Measurements from ENCODE around the gene SMARCC1. TPM values are rescaled to one million over a fixed set of nuclear protein-coding genes. Genes with fewer than 3 reads are reported as not detected.

SMARCC1 gene
- total RNA-seq, 1 donor from 2014 or later = 75.2 TPM

GRCh38 chr3:47713655-47714054 is 68.0 kb downstream of the SMARCC1 start:
- Histone ChIP-seq H3K4me1 (ENCODE audit: control insufficient read depth in 3 of 3, insufficient read depth in 3 of 3, low read length in 3 of 3) (peaks cover 0 to 3% (median 0%) of the 10 kb centered on the region in 3 donors), H3K36me3 (ENCODE audit: control insufficient read depth in 3 of 3, insufficient read depth in 3 of 3, low read length in 3 of 3) (peaks cover 2 to 28% (median 26%) of the 10 kb centered on the region in 3 donors)

GRCh38 chr3:47712398-47712797 is 69.3 kb downstream of the SMARCC1 start:
- no peaks in the 10 kb centered on the region for H3K9me3 ChIP-seq (ENCODE audit: control insufficient read depth in 3 of 3, low read length in 3 of 3)
- H3K4me1 ChIP-seq (ENCODE audit: control insufficient read depth in 3 of 3, insufficient read depth in 3 of 3, low read length in 3 of 3) = peaks cover 0 to 3% (median 0%) of the 10 kb centered on the region in 3 donors
- H3K36me3 ChIP-seq (ENCODE audit: control insufficient read depth in 3 of 3, insufficient read depth in 3 of 3, low read length in 3 of 3) = peaks cover 2 to 32% (median 32%) of the 10 kb centered on the region in 3 donors
- no peak overlapping the region for H3K4me3 ChIP-seq (ENCODE audit: low read length in 3 of 3)
- no peak overlapping the region for H3K27ac ChIP-seq (ENCODE audit: low read depth, low read length)
- H3K9ac ChIP-seq (ENCODE audit: low read depth in 1 of 3, low read length in 3 of 3) = no peak overlapping the region
- no peaks in the 10 kb centered on the region for H3K27me3 ChIP-seq (ENCODE audit: control insufficient read depth in 3 of 3, insufficient read depth in 3 of 3, low read length in 3 of 3)

More at GRCh38 chr3:47713655-47714054, 68.0 kb downstream of the SMARCC1 start:
- Histone ChIP-seq H3K9ac (ENCODE audit: low read depth in 1 of 3, low read length in 3 of 3) (no peak overlapping the region), H3K9me3 (ENCODE audit: control insufficient read depth in 3 of 3, low read length in 3 of 3) (no peaks in the 10 kb centered on the region), H3K4me3 (ENCODE audit: low read length in 3 of 3) (no peak overlapping the region), H3K27me3 (ENCODE audit: control insufficient read depth in 3 of 3, insufficient read depth in 3 of 3, low read length in 3 of 3) (no peaks in the 10 kb centered on the region), H3K27ac (ENCODE audit: low read depth, low read length) (no peak overlapping the region)

GRCh38 chr3:47711596-47711995 is 70.1 kb downstream of the SMARCC1 start:
- Histone ChIP-seq H3K27me3 (ENCODE audit: control insufficient read depth in 3 of 3, insufficient read depth in 3 of 3, low read length in 3 of 3) (no peaks in the 10 kb centered on the region), H3K4me3 (ENCODE audit: low read length in 3 of 3) (no peak overlapping the region), H3K36me3 (ENCODE audit: control insufficient read depth in 3 of 3, insufficient read depth in 3 of 3, low read length in 3 of 3) (peaks cover 2 to 33% (median 32%) of the 10 kb centered on the region in 3 donors), H3K9me3 (ENCODE audit: control insufficient read depth in 3 of 3, low read length in 3 of 3) (no peaks in the 10 kb centered on the region), H3K9ac (ENCODE audit: low read depth in 1 of 3, low read length in 3 of 3) (no peak overlapping the region), H3K27ac (ENCODE audit: low read depth, low read length) (no peak overlapping the region), H3K4me1 (ENCODE audit: control insufficient read depth in 3 of 3, insufficient read depth in 3 of 3, low read length in 3 of 3) (peaks cover 0 to 3% (median 0%) of the 10 kb centered on the region in 3 donors)

- Histone ChIP-seq H3K9me3 (ENCODE audit: control insufficient read depth in 3 of 3, low read length in 3 of 3) (no peaks in the 10 kb centered on the region), H3K9ac (ENCODE audit: low read depth in 1 of 3, low read length in 3 of 3) (no peak overlapping the region), H3K4me1 (ENCODE audit: control insufficient read depth in 3 of 3, insufficient read depth in 3 of 3, low read length in 3 of 3) (no peaks in the 10 kb centered on the region), H3K27ac (ENCODE audit: low read depth, low read length) (no peak overlapping the region), H3K36me3 (ENCODE audit: control insufficient read depth in 3 of 3, insufficient read depth in 3 of 3, low read length in 3 of 3) (peaks cover 7 to 48% (median 40%) of the 10 kb centered on the region in 3 donors), H3K4me3 (ENCODE audit: low read length in 3 of 3) (no peak overlapping the region), H3K27me3 (ENCODE audit: control insufficient read depth in 3 of 3, insufficient read depth in 3 of 3, low read length in 3 of 3) (no peaks in the 10 kb centered on the region)
Observed at GRCh38 chr3:47705391-47705790, 76.3 kb downstream of the SMARCC1 start.

GRCh38 chr3:47704237-47704612 is 77.5 kb downstream of the SMARCC1 start:
- Histone ChIP-seq H3K36me3 (ENCODE audit: control insufficient read depth in 3 of 3, insufficient read depth in 3 of 3, low read length in 3 of 3) (peaks cover 7 to 48% (median 33%) of the 10 kb centered on the region in 3 donors), H3K4me3 (ENCODE audit: low read length in 3 of 3) (no peak overlapping the region), H3K4me1 (ENCODE audit: control insufficient read depth in 3 of 3, insufficient read depth in 3 of 3, low read length in 3 of 3) (no peaks in the 10 kb centered on the region), H3K27ac (ENCODE audit: low read depth, low read length) (no peak overlapping the region), H3K9ac (ENCODE audit: low read depth in 1 of 3, low read length in 3 of 3) (no peak overlapping the region), H3K9me3 (ENCODE audit: control insufficient read depth in 3 of 3, low read length in 3 of 3) (no peaks in the 10 kb centered on the region), H3K27me3 (ENCODE audit: control insufficient read depth in 3 of 3, insufficient read depth in 3 of 3, low read length in 3 of 3) (no peaks in the 10 kb centered on the region)

GRCh38 chr3:47701388-47701787 is 80.3 kb downstream of the SMARCC1 start:
- Histone ChIP-seq H3K9me3 (ENCODE audit: control insufficient read depth in 3 of 3, low read length in 3 of 3) (no peaks in the 10 kb centered on the region), H3K9ac (ENCODE audit: low read depth in 1 of 3, low read length in 3 of 3) (no peak overlapping the region), H3K4me3 (ENCODE audit: low read length in 3 of 3) (no peak overlapping the region), H3K36me3 (ENCODE audit: control insufficient read depth in 3 of 3, insufficient read depth in 3 of 3, low read length in 3 of 3) (peaks cover 7 to 36% (median 30%) of the 10 kb centered on the region in 3 donors), H3K27me3 (ENCODE audit: control insufficient read depth in 3 of 3, insufficient read depth in 3 of 3, low read length in 3 of 3) (no peaks in the 10 kb centered on the region), H3K27ac (ENCODE audit: low read depth, low read length) (no peak overlapping the region), H3K4me1 (ENCODE audit: control insufficient read depth in 3 of 3, insufficient read depth in 3 of 3, low read length in 3 of 3) (no peaks in the 10 kb centered on the region)

GRCh38 chr3:47692158-47692557 is 89.5 kb downstream of the SMARCC1 start:
- Histone ChIP-seq H3K4me1 (ENCODE audit: control insufficient read depth in 3 of 3, insufficient read depth in 3 of 3, low read length in 3 of 3) (no peaks in the 10 kb centered on the region), H3K36me3 (ENCODE audit: control insufficient read depth in 3 of 3, insufficient read depth in 3 of 3, low read length in 3 of 3) (peaks cover 8 to 41% (median 38%) of the 10 kb centered on the region in 3 donors), H3K27me3 (ENCODE audit: control insufficient read depth in 3 of 3, insufficient read depth in 3 of 3, low read length in 3 of 3) (no peaks in the 10 kb centered on the region), H3K9me3 (ENCODE audit: control insufficient read depth in 3 of 3, low read length in 3 of 3) (no peaks in the 10 kb centered on the region), H3K27ac (ENCODE audit: low read depth, low read length) (no peak overlapping the region), H3K4me3 (ENCODE audit: low read length in 3 of 3) (no peak overlapping the region), H3K9ac (ENCODE audit: low read depth in 1 of 3, low read length in 3 of 3) (no peak overlapping the region)

GRCh38 chr3:47688488-47688887 is 93.2 kb downstream of the SMARCC1 start:
- Histone ChIP-seq H3K4me3 (ENCODE audit: low read length in 3 of 3) (no peak overlapping the region), H3K9ac (ENCODE audit: low read depth in 1 of 3, low read length in 3 of 3) (no peak overlapping the region), H3K27ac (ENCODE audit: low read depth, low read length) (no peak overlapping the region), H3K36me3 (ENCODE audit: control insufficient read depth in 3 of 3, insufficient read depth in 3 of 3, low read length in 3 of 3) (peaks cover 9 to 43% (median 40%) of the 10 kb centered on the region in 3 donors), H3K4me1 (ENCODE audit: control insufficient read depth in 3 of 3, insufficient read depth in 3 of 3, low read length in 3 of 3) (no peaks in the 10 kb centered on the region), H3K27me3 (ENCODE audit: control insufficient read depth in 3 of 3, insufficient read depth in 3 of 3, low read length in 3 of 3) (no peaks in the 10 kb centered on the region), H3K9me3 (ENCODE audit: control insufficient read depth in 3 of 3, low read length in 3 of 3) (no peaks in the 10 kb centered on the region)

- Histone ChIP-seq H3K9ac (ENCODE audit: low read depth in 1 of 3, low read length in 3 of 3) (no peak overlapping the region), H3K27ac (ENCODE audit: low read depth, low read length) (no peak overlapping the region), H3K36me3 (ENCODE audit: control insufficient read depth in 3 of 3, insufficient read depth in 3 of 3, low read length in 3 of 3) (peaks cover 11 to 39% (median 30%) of the 10 kb centered on the region in 3 donors), H3K9me3 (ENCODE audit: control insufficient read depth in 3 of 3, low read length in 3 of 3) (no peaks in the 10 kb centered on the region), H3K27me3 (ENCODE audit: control insufficient read depth in 3 of 3, insufficient read depth in 3 of 3, low read length in 3 of 3) (no peaks in the 10 kb centered on the region), H3K4me3 (ENCODE audit: low read length in 3 of 3) (no peak overlapping the region), H3K4me1 (ENCODE audit: control insufficient read depth in 3 of 3, insufficient read depth in 3 of 3, low read length in 3 of 3) (no peaks in the 10 kb centered on the region)
Observed at GRCh38 chr3:47685037-47685436, 96.7 kb downstream of the SMARCC1 start.

GRCh38 chr3:47681016-47681415 is 100.7 kb downstream of the SMARCC1 start:
- Histone ChIP-seq H3K9me3 (ENCODE audit: control insufficient read depth in 3 of 3, low read length in 3 of 3) (no peaks in the 10 kb centered on the region), H3K9ac (ENCODE audit: low read depth in 1 of 3, low read length in 3 of 3) (no peak overlapping the region), H3K27me3 (ENCODE audit: control insufficient read depth in 3 of 3, insufficient read depth in 3 of 3, low read length in 3 of 3) (no peaks in the 10 kb centered on the region), H3K27ac (ENCODE audit: low read depth, low read length) (no peak overlapping the region), H3K4me3 (ENCODE audit: low read length in 3 of 3) (no peak overlapping the region), H3K4me1 (ENCODE audit: control insufficient read depth in 3 of 3, insufficient read depth in 3 of 3, low read length in 3 of 3) (no peaks in the 10 kb centered on the region), H3K36me3 (ENCODE audit: control insufficient read depth in 3 of 3, insufficient read depth in 3 of 3, low read length in 3 of 3) (peaks cover 15 to 44% (median 40%) of the 10 kb centered on the region in 3 donors)
